SH-SY5Y (cell line): ENCODE results near the gene OTUD7B.

Source experiments
- GATA2 ChIP-seq: IDR thresholded peaks from 2 replicates; pipeline ENCODE4 v1.6.1; 2011; ENCODE audit warnings: mild to moderate bottlenecking, low read depth, low read length
- GATA3 ChIP-seq: IDR thresholded peaks from 2 replicates; pipeline ENCODE4 v1.6.1; 2011; ENCODE audit warnings: low read depth, mild to moderate bottlenecking, low read length, moderate library complexity

- TF ChIP-seq GATA2, result no peak
- no peak for TF ChIP-seq GATA3
These were observed 4.9 kb downstream of the OTUD7B start for GRCh38 chr1:150005606-150006005.
